HEK293 (cell line): ENCODE results near the gene BBLN.
A peak's percentile ranks its signal among the peaks of the same experiment; 100 is the strongest.

Experiments used
- CTCF ChIA-PET: fragments of 350-600 bp; formaldehyde crosslinking; extraction: SDS; loops from one replicate; lab custom pipeline; 2021; ENCODE audit warnings: antibody characterized with exemption; lab: Yijun Ruan, JAX
- POLR2A ChIA-PET: fragments of 300-600 bp; formaldehyde crosslinking; extraction: SDS; loops from one replicate; lab custom pipeline; 2020; ENCODE audit warnings: antibody characterized with exemption, inconsistent platforms; lab: Yijun Ruan, JAX
- H3K27ac ChIP-seq: fragments of 200-500 bp; sonication (Bioruptor generic); 2 replicates; pipeline ENCODE4 v1.5.1; 2014; ENCODE audit warnings: low read depth, low read length, control low read depth, inconsistent platforms; ENCODE audit errors: extremely low read depth
- H3K36me3 ChIP-seq, 2 experiments: fragments of 200-500 bp in 1 of 2; sonication (Bioruptor generic) in 1 of 2; 1 replicate in 1 of 2; 2 replicates in 1 of 2; pipeline ENCODE4 v1.5.1; 2014 to 2017; ENCODE audit warnings: inconsistent platforms in 2 of 2, low read length in 2 of 2; ENCODE audit not compliant: control insufficient read depth in 2 of 2, insufficient read depth in 1 of 2
- H3K4me1 ChIP-seq: fragments of 200-500 bp; sonication (Bioruptor generic); 2 replicates; pipeline ENCODE4 v1.5.1; 2014; ENCODE audit warnings: mild to moderate bottlenecking, low read length, inconsistent platforms; ENCODE audit not compliant: control insufficient read depth, insufficient read depth
- H3K4me3 ChIP-seq: 2 replicates; pipeline ENCODE4 v1.5.1; 2011; ENCODE audit warnings: low read depth, mild to moderate bottlenecking, control low read depth, low read length, moderate library complexity
- H3K9me3 ChIP-seq: fragments of 200-500 bp; sonication (Bioruptor generic); 2 replicates; pipeline ENCODE4 v1.5.1; 2014; ENCODE audit warnings: low read depth, low read length, inconsistent platforms; ENCODE audit not compliant: control insufficient read depth, insufficient read depth
- KLF10 ChIP-seq: fragments of 450-650 bp; IDR thresholded peaks from 2 replicates; pipeline ENCODE4 v1.5.1; 2018; ENCODE audit warnings: missing biosample characterization, mild to moderate bottlenecking, missing genetic modification characterization
- MZF1 ChIP-seq: fragments of 450-650 bp; formaldehyde crosslinking; IDR thresholded peaks from 2 replicates; pipeline ENCODE4 v1.5.1; 2017; ENCODE audit warnings: missing biosample characterization, missing genetic modification characterization, borderline replicate concordance
- ZBTB20 ChIP-seq: fragments of 450-650 bp; formaldehyde crosslinking; IDR thresholded peaks from 2 replicates; pipeline ENCODE4 v1.5.1; 2016; ENCODE audit warnings: missing biosample characterization, missing genetic modification characterization
- ZNF214 ChIP-seq: fragments of 450-650 bp; formaldehyde crosslinking; IDR thresholded peaks from 2 replicates; pipeline ENCODE4 v1.5.1; 2017; ENCODE audit warnings: missing biosample characterization, mild to moderate bottlenecking, missing genetic modification characterization, borderline replicate concordance
- ZNF544 ChIP-seq: fragments of 450-650 bp; formaldehyde crosslinking; IDR thresholded peaks from 2 replicates; pipeline ENCODE4 v1.5.0; 2017; ENCODE audit warnings: missing biosample characterization, missing genetic modification characterization
- ZNF549 ChIP-seq: fragments of 450-650 bp; IDR thresholded peaks from 2 replicates; pipeline ENCODE4 v1.5.1; 2018; ENCODE audit warnings: missing biosample characterization, missing genetic modification characterization, mild to moderate bottlenecking, inconsistent platforms, moderate library complexity
- ZNF791 ChIP-seq: fragments of 450-650 bp; formaldehyde crosslinking; IDR thresholded peaks from 2 replicates; pipeline ENCODE4 v1.5.1; 2016; ENCODE audit warnings: missing biosample characterization, missing genetic modification characterization
- TF ChIP-seq, protein P1 (sequence below): fragments of 450-650 bp; formaldehyde crosslinking; IDR thresholded peaks from 2 replicates; pipeline ENCODE4 v1.5.1; 2016; ENCODE audit warnings: missing biosample characterization, missing genetic modification characterization
- TF ChIP-seq, protein P2 (sequence below): fragments of 450-650 bp; formaldehyde crosslinking; IDR thresholded peaks from 2 replicates; pipeline ENCODE4 v1.5.1; 2017; ENCODE audit warnings: missing biosample characterization, mild to moderate bottlenecking, missing genetic modification characterization, moderate library complexity
- TF ChIP-seq, protein P3 (sequence below): fragments of 450-650 bp; formaldehyde crosslinking; IDR thresholded peaks from 2 replicates; pipeline ENCODE4 v1.5.1; 2016; ENCODE audit warnings: missing biosample characterization, missing genetic modification characterization
- TF ChIP-seq, protein P4 (sequence below): fragments of 450-650 bp; formaldehyde crosslinking; IDR thresholded peaks from 2 replicates; pipeline ENCODE4 v1.5.1; 2016; ENCODE audit warnings: missing biosample characterization, missing genetic modification characterization, low read depth
- TF ChIP-seq, protein P5 (sequence below): fragments of 450-650 bp; formaldehyde crosslinking; IDR thresholded peaks from 2 replicates; pipeline ENCODE4 v1.5.1; 2016; ENCODE audit warnings: missing biosample characterization, missing genetic modification characterization

The BBLN gene

DNA sequence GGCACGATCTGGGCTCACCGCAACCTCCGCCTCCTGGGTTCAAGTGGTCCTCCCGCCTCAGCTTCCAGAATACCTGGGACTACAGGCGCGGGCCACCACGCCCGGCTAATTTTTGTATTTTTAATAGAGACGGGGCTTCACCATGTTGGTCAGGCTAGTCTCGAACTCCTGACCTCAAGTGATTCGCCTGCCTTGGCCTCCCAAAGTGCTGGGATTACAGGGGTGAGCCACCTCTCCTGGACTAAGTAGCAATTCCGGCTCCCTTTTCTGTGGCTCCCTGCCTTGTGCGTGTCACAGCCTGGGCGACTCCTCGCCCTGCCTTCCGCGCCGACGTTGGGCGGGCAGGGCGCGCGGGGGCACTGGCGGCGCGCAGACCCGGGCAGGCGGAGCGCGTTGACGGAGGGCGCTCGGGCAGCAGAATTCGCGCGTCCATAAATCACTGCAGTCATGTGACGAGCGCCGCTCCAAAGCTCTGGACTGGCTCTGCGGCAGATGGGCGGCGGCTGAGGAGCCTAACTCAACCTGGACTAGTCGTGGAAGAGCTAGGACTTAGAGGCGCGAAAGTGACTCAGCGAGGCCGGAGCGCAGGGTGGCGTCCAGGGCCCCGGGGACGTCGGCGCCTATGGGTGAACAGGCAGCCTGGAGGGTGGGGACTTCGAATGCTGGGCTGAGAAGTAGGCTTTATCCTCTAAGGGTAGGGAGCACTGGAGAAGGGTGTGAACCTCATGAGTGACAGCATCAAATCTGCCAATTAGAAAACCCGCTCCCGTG is 32.7 kb downstream of the BBLN start (continued):
- TF ChIP-seq, protein P1, sequence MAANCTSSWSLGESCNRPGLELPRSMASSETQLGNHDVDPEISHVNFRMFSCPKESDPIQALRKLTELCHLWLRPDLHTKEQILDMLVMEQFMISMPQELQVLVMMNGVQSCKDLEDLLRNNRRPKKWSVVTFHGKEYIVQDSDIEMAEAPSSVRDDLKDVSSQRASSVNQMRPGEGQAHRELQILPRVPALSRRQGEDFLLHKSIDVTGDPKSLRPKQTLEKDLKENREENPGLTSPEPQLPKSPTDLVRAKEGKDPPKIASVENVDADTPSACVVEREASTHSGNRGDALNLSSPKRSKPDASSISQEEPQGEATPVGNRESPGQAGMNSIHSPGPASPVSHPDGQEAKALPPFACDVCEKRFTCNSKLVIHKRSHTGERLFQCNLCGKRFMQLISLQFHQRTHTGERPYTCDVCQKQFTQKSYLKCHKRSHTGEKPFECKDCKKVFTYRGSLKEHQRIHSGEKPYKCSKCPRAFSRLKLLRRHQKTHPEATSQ, result no peak; the same call in none of the 2 replicates
- TF ChIP-seq, protein P2, sequence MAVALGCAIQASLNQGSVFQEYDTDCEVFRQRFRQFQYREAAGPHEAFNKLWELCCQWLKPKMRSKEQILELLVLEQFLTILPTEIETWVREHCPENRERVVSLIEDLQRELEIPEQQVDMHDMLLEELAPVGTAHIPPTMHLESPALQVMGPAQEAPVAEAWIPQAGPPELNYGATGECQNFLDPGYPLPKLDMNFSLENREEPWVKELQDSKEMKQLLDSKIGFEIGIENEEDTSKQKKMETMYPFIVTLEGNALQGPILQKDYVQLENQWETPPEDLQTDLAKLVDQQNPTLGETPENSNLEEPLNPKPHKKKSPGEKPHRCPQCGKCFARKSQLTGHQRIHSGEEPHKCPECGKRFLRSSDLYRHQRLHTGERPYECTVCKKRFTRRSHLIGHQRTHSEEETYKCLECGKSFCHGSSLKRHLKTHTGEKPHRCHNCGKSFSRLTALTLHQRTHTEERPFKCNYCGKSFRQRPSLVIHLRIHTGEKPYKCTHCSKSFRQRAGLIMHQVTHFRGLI, result peak; percentile 74; the same call in 1 of the 2 replicates
- TF ChIP-seq ZNF214, result no peak
- TF ChIP-seq ZBTB20 (tag by site-specific recombination), result peak; percentile 97

DNA sequence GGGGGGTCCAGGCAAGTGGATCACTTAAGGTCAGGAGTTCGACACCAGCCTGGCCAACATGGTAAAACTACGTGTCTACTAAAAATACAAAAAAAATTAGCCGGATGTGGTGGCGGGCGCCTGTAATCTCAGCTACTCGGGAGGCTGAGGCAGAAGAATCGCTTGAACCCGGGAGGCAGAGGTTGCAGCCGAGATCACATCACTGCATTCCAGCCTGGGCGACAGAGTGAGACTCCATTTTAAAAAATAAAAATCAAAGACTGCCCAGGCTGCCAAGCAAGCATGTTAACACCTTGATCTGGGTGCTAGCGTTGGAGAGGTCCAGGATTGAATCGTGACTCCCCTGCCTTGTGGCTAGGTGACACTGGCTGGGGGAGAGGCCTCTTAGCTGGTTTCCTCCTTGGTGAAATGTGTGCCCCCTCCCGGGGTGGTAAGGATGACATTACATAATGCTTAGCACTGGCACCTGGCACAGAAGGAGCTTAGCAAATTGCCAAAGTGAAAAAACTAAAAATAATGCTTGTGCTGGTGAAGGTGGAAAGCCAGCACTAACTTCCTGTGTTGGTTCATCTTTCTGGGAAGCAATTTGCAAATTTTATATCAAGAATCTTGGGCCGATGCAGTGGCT is 33.5 kb downstream of the BBLN start:
- no peak overlapping the region for H3K4me3 ChIP-seq
- H3K27ac ChIP-seq, result no peak overlapping the region
- peaks cover under 1 to 16% of the 10 kb centered on the region in 2 experiments; a peak in 2 of 3 replicates for H3K36me3 ChIP-seq
- POLR2A ChIA-PET, result interaction anchor here (0.6 to 4.5 kb wide), 8 partner anchors 33 to 359 kb away, joined by 3 to 30 read pairs (median 5); partner anchors contain the start of genes BBLN, GOLGA2, SPTAN1 and SWI5
- no peaks in the 10 kb centered on the region for H3K4me1 ChIP-seq
- no peaks in the 10 kb centered on the region for H3K9me3 ChIP-seq
- TF ChIP-seq, protein P3, sequence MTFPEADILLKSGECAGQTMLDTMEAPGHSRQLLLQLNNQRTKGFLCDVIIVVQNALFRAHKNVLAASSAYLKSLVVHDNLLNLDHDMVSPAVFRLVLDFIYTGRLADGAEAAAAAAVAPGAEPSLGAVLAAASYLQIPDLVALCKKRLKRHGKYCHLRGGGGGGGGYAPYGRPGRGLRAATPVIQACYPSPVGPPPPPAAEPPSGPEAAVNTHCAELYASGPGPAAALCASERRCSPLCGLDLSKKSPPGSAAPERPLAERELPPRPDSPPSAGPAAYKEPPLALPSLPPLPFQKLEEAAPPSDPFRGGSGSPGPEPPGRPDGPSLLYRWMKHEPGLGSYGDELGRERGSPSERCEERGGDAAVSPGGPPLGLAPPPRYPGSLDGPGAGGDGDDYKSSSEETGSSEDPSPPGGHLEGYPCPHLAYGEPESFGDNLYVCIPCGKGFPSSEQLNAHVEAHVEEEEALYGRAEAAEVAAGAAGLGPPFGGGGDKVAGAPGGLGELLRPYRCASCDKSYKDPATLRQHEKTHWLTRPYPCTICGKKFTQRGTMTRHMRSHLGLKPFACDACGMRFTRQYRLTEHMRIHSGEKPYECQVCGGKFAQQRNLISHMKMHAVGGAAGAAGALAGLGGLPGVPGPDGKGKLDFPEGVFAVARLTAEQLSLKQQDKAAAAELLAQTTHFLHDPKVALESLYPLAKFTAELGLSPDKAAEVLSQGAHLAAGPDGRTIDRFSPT (tag by site-specific recombination), result no peak
- TF ChIP-seq ZNF544 (tag by site-specific recombination), result no peak
- no peak for TF ChIP-seq ZNF549 (tag by site-specific recombination)
- TF ChIP-seq, protein P4, sequence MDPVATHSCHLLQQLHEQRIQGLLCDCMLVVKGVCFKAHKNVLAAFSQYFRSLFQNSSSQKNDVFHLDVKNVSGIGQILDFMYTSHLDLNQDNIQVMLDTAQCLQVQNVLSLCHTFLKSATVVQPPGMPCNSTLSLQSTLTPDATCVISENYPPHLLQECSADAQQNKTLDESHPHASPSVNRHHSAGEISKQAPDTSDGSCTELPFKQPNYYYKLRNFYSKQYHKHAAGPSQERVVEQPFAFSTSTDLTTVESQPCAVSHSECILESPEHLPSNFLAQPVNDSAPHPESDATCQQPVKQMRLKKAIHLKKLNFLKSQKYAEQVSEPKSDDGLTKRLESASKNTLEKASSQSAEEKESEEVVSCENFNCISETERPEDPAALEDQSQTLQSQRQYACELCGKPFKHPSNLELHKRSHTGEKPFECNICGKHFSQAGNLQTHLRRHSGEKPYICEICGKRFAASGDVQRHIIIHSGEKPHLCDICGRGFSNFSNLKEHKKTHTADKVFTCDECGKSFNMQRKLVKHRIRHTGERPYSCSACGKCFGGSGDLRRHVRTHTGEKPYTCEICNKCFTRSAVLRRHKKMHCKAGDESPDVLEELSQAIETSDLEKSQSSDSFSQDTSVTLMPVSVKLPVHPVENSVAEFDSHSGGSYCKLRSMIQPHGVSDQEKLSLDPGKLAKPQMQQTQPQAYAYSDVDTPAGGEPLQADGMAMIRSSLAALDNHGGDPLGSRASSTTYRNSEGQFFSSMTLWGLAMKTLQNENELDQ (tag by site-specific recombination), result no peak
- no peak for TF ChIP-seq MZF1 (tag by site-specific recombination)
- TF ChIP-seq, protein P5, sequence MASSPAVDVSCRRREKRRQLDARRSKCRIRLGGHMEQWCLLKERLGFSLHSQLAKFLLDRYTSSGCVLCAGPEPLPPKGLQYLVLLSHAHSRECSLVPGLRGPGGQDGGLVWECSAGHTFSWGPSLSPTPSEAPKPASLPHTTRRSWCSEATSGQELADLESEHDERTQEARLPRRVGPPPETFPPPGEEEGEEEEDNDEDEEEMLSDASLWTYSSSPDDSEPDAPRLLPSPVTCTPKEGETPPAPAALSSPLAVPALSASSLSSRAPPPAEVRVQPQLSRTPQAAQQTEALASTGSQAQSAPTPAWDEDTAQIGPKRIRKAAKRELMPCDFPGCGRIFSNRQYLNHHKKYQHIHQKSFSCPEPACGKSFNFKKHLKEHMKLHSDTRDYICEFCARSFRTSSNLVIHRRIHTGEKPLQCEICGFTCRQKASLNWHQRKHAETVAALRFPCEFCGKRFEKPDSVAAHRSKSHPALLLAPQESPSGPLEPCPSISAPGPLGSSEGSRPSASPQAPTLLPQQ (tag by site-specific recombination), result no peak
- no peak for TF ChIP-seq ZNF791 (tag by site-specific recombination)
- no peak for TF ChIP-seq KLF10
- TF ChIP-seq, all 188 proteins: peak for 0
- CTCF ChIA-PET, result interaction anchor here (0.7 to 2.2 kb wide), 10 partner anchors 10 to 253 kb away, joined by 3 to 11 read pairs (median 4); partner anchors contain the start of gene DNM1
